D721Med (cell line): ENCODE results near the gene TAF1B.
A peak's percentile ranks its signal among the peaks of the same experiment; 100 is the strongest.

Experiments
- DNase-seq: peaks from one replicate; pipeline ENCODE4 v3.0.0; 2011; ENCODE audit warnings: low spot score; ENCODE audit not compliant: insufficient read length
- FAIRE-seq: peaks from 2 replicates; lab custom pipeline; 2011; peaks lifted over from hg19 to GRCh38; lab: Jason Lieb, UNC
- TF ChIP-seq, protein P1 (sequence below): IDR thresholded peaks from 2 replicates; pipeline ENCODE4 v1.5.1; 2012; ENCODE audit warnings: mild to moderate bottlenecking, control low read depth; ENCODE audit not compliant: insufficient read depth; ENCODE audit errors: missing control alignments

Gene TAF1B

DNA sequence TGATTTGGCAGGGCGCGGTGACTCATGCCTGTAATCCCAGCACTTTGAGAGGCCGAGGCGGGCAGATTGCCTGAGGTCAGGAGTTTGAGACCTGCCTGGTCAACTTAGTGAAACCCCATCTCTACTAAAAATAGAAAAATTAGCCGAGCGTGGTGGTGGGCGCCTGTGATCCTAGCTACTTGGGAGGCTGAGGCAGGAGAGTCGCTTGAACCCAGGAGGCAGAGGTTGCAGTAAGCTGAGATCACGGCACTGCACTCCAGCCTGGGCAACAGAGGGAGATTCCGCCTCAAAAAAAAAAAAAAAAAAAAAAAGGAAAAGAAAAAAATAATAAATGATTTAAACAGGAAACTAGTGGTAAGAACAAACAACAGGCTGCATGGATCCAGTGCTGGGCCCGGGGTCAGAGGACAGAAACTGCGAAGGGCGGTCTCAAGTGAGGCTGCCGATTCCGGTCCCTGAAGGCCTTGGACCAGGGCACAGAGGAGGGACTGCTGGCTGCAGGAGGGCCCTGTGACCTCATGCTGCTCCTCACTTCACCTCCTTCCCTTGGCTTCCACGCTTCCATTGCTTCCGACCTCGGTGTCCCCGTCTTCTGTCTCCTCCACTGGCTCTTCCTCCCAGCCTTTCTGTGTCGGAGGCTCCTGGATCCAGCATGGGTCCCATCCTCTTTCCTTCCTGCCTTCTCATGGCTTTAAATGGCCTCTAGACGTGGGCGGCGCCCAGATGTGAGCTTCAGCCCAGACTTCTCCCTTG is 106.1 kb downstream of the TAF1B start:
- no peak for DNase-seq
- FAIRE-seq: no peak
- TF ChIP-seq, protein P1, sequence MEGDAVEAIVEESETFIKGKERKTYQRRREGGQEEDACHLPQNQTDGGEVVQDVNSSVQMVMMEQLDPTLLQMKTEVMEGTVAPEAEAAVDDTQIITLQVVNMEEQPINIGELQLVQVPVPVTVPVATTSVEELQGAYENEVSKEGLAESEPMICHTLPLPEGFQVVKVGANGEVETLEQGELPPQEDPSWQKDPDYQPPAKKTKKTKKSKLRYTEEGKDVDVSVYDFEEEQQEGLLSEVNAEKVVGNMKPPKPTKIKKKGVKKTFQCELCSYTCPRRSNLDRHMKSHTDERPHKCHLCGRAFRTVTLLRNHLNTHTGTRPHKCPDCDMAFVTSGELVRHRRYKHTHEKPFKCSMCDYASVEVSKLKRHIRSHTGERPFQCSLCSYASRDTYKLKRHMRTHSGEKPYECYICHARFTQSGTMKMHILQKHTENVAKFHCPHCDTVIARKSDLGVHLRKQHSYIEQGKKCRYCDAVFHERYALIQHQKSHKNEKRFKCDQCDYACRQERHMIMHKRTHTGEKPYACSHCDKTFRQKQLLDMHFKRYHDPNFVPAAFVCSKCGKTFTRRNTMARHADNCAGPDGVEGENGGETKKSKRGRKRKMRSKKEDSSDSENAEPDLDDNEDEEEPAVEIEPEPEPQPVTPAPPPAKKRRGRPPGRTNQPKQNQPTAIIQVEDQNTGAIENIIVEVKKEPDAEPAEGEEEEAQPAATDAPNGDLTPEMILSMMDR: no peak

GRCh38 chr2:9949992-9950520 is 106.8 kb downstream of the TAF1B start:
- no peak for FAIRE-seq
- TF ChIP-seq, protein P1: no peak
- DNase-seq: no peak

- DNase-seq (peak; percentile 59), FAIRE-seq (no peak)
- TF ChIP-seq, protein P1: no peak
Measured at GRCh38 chr2:9950521-9951271, 107.4 kb downstream of the TAF1B start.

DNA sequence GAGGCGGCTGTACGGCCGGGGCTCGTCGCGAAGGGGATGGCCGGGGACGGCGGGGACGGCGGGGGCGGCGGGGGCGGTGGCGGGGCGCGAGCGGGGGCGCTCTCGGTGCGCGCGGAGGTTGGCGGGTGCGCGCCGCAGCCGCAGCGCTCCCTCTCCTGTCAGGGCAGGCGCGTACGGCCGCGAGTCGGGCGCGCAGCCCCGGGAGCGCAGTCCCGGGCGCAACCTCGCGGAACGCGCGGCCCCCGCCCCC is 107.9 kb downstream of the TAF1B start:
- FAIRE-seq: no peak
- no peak for DNase-seq
- TF ChIP-seq, protein P1: no peak

- DNase-seq: peak; percentile 96
- no peak for FAIRE-seq
- TF ChIP-seq, protein P1: no peak
Measured at GRCh38 chr2:9951522-9952285, 108.4 kb downstream of the TAF1B start, which contains the start of gene GRHL1. Gene GRHL1 (plus strand): TSS chr2:9951693. CDS start chr2:9951834, 141 bp downstream.

- FAIRE-seq (no peak), DNase-seq (no peak)
- TF ChIP-seq, protein P1: no peak
Measured at GRCh38 chr2:9952286-9952737, 109.0 kb downstream of the TAF1B start.
